GM13977 (cell line): ENCODE results near the gene SSBP1.

Experiments
- DNase-seq: peaks from one replicate; pipeline ENCODE4 v3.0.0; 2012; ENCODE audit warnings: low spot score
- CTCF ChIP-seq: IDR thresholded peaks from 2 replicates; pipeline ENCODE4 v1.5.1; 2012; ENCODE audit warnings: mild to moderate bottlenecking, control low read depth; ENCODE audit not compliant: insufficient read depth; ENCODE audit errors: extremely low read depth, missing control alignments
- in situ Hi-C: fragments of 300-500 bp; cut with MboI; formaldehyde crosslinking; loops from one replicate; pipeline ENCODE4 v1.12.0; 2022; ENCODE audit warnings: low sequenced_read_pairs, low pct_unique_long_range_greater_than_20kb, mixed read lengths, inconsistent platforms; ENCODE audit not compliant: unreplicated experiment

Gene SSBP1

DNA sequence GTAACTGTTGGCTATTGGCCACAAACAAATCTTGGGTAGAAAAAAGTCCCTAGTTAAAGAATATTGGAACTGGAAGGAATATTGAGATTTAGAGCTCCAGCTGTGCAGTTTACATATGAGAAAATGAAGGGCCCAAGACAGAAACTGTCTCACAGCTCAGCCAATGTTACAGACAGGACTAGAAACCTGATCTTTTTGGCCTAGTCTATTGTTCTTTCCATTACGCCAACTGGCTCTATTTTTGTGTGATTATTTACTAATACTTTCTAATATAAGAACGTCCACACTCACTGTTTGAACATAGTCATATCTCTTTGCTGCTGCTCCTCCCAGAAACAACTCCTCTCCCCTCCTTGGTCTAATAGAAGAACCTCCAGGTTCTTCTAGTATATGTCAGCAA lies 28.8 kb upstream of the SSBP1 start:
- no peak for DNase-seq
- TF ChIP-seq CTCF, result no peak
- in situ Hi-C loops, result no loop called here

- DNase-seq, result no peak
- in situ Hi-C loops, result no loop called here
- no peak for TF ChIP-seq CTCF
These were observed 28.4 kb upstream of the SSBP1 start for GRCh38 chr7:141709749-141710148.

- in situ Hi-C loops, result no loop called here
- no peak for TF ChIP-seq CTCF
- no peak for DNase-seq
These were observed 27.9 kb upstream of the SSBP1 start for GRCh38 chr7:141710301-141710700.

GRCh38 chr7:141712603-141713255 lies 25.4 kb upstream of the SSBP1 start:
- in situ Hi-C loops, result no loop called here
- no peak for TF ChIP-seq CTCF
- DNase-seq, result no peak

GRCh38 chr7:141713890-141714289 lies 24.3 kb upstream of the SSBP1 start:
- no peak for TF ChIP-seq CTCF
- DNase-seq, result no peak
- in situ Hi-C loops, result no loop called here

DNA sequence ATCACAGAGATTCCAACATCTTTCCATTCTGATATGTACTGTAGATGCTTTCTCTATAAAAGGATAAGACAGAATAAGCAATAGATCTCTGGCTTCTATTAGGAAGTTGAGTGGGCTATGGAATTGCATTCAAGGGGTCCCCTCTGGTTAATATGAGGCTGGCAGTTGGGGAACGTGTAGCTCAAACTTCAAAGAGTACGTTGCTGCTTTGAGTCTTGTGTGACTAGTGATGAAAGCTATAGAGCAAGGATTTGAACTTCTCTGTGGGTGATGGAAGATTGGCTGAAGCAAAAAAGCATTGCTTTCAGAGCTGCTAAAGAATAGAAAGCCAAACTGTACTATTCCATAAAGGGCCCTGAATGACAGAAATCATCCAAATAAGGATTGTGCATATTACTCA lies 23.6 kb upstream of the SSBP1 start:
- in situ Hi-C loops, result no loop called here
- TF ChIP-seq CTCF, result no peak
- no peak for DNase-seq

DNA sequence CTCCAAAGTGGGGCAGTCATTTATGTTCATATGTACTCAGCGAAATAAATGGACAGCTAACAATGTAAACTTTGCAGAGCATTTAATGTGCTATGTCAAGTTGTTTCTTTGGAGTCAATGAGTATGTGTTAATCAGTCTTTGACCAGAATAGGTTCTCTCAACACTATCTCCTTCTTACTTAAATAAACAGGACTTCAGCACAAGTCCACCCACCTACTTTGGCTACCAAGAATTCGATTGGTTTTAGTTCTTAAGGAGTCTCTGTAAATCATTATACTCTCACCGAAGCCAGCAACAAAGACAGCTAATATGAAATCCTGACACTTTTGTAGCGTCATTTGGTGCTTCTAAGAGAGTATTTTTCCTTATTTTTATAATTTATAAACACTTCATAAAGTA lies 23.1 kb upstream of the SSBP1 start:
- DNase-seq, result no peak
- TF ChIP-seq CTCF, result no peak
- in situ Hi-C loops, result no loop called here
